ENCODE measurements around the gene AMACR.
"Not testable (repeated sequence)": the region's sequence is repeated elsewhere in the genome, so short reads cannot be mapped to it uniquely, and the experiment has no call there.

The AMACR gene

GRCh38 chr5:33964132-33964700, 43.6 kb downstream of the AMACR start:
- DNase-seq, result no peak

- DNase-seq, result no peak
These were observed 49.7 kb downstream of the AMACR start for GRCh38 chr5:33958176-33958575.

- DNase-seq, result no peak
These were observed 50.2 kb downstream of the AMACR start for GRCh38 chr5:33957577-33958150.

GRCh38 chr5:33952175-33952574, 55.7 kb downstream of the AMACR start:
- not testable (repeated sequence) for DNase-seq

- DNase-seq, result no peak
These were observed 63.2 kb downstream of the AMACR start for GRCh38 chr5:33944543-33945132.

GRCh38 chr5:33941090-33941489, 66.8 kb downstream of the AMACR start:
- no peak for DNase-seq

GRCh38 chr5:33939556-33940262, 68.1 kb downstream of the AMACR start:
- no peak for DNase-seq

- no peak for DNase-seq
These were observed 69.0 kb downstream of the AMACR start for GRCh38 chr5:33938881-33939280.

GRCh38 chr5:33938507-33938796, 69.4 kb downstream of the AMACR start:
- no peak for DNase-seq

GRCh38 chr5:33937707-33938506, 69.9 kb downstream of the AMACR start:
- no peak for DNase-seq

- no peak for DNase-seq
These were observed 70.7 kb downstream of the AMACR start for GRCh38 chr5:33937017-33937706.

GRCh38 chr5:33936381-33937016, 71.4 kb downstream of the AMACR start, which contains the start of gene RXFP3:
Gene RXFP3, plus strand, starts transcription at chr5:33936386. Its CDS starts 355 bp downstream, at chr5:33936741.
- no peak for DNase-seq
